ENCODE data around the gene COMT. TPM values are rescaled to one million over a fixed set of nuclear protein-coding genes. Genes with fewer than 3 reads are reported as not detected.

Gene COMT
- total RNA-seq, 1 experiment from 2014 or later: 108 TPM

GRCh38 chr22:19965771-19966709 lies 24.5 kb downstream of the COMT start:
- ChIA-PET POLR2A (interaction anchor here (0.6 to 0.7 kb wide), 2 partner anchors 106 to 792 kb away, joined by 3 to 8 read pairs; no protein-coding TSS in a partner anchor), CTCF (interaction anchor here (0.7 kb wide), 1 partner anchor 142 kb away, joined by 3 read pairs; no protein-coding TSS in a partner anchor)
- in situ Hi-C loops (cut with HindIII; ENCODE audit: low pct_unique_long_range_greater_than_20kb, low sequenced_read_pairs): no loop called here
- Histone ChIP-seq H3K27me3 (ENCODE audit: control insufficient read depth, insufficient read depth, low read length) (no peaks in the 10 kb centered on the region), H3K36me3 (ENCODE audit: control insufficient read depth, insufficient read depth, low read length) (no peaks in the 10 kb centered on the region), H3K4me1 (ENCODE audit: control insufficient read depth, insufficient read depth, low read length) (no peaks in the 10 kb centered on the region), H3K9me3 (ENCODE audit: control insufficient read depth, insufficient read depth, low read depth, low read length) (no peaks in the 10 kb centered on the region), H3K27ac (ENCODE audit: low read length) (no peak overlapping the region), H3K4me3 (ENCODE audit: low read depth in 2 of 2, low read length in 2 of 2) (no peak overlapping the region)
- DNase-seq (ENCODE audit: low read depth, low spot score): no peak
- BruUV-seq (replicated peaks): no TSS peak
- TF ChIP-seq REST (IDR thresholded peaks at IDR 0.05; ENCODE audit: insufficient read depth in 1 of 2, low read depth in 2 of 2, low read length in 1 of 2) (no peak), CTCF (IDR thresholded peaks at IDR 0.05) (peak; percentile 49)
- no peak for ATAC-seq
- intact Hi-C loops (cut with micrococcal nuclease; ENCODE audit: unreplicated experiment): no loop called here

DNA sequence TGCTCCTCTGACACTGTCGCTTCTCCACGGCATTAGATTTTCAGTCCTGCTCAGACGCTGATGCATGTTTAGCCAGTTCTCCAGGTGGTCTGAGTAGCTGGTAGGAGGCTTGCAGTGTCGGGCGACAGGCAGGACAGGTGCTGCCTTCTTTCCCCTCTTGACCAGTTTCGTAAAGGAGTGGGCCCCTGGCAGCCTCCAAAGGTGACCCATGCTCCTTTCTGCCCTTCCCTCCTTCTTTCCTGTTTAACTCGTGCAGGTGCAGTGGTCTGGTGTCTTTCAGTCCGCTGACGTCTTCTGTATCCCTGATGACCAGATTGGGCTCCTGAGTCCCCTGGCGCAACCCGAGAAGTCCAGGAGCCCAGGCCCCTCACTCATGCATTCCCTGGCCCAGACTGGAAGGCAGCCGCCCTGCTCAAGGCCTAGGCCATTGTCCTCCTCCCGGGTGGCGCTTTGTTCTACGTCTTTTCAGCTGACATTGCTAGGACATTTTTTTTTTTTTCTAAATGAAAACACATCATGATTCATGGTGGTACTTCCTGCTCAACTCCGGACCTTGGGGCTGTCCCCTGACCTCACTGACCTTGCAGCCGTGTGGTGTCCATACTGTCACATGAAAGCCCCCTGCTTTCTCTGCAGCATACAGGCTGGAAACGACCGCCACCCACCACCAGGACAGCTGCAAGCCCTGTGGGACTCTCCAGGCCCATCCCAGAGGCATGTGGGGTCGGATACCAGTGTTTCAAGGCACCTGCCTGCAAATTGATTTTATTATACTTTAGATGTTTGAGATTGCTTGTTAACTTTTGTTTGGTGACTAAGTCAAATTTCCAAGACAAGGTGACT lies 25.6 kb downstream of the COMT start:
- H3K9me3 ChIP-seq (ENCODE audit: control insufficient read depth, insufficient read depth, low read depth, low read length): no peaks in the 10 kb centered on the region
- no TSS peak for BruUV-seq (replicated peaks)
- no peak overlapping the region for H3K4me3 ChIP-seq (ENCODE audit: low read depth in 2 of 2, low read length in 2 of 2)
- no peak overlapping the region for H3K27ac ChIP-seq (ENCODE audit: low read length)
- no peak for DNase-seq (ENCODE audit: low read depth, low spot score)
- ATAC-seq: no peak
- intact Hi-C loops (cut with micrococcal nuclease; ENCODE audit: unreplicated experiment) (no loop called here), in situ Hi-C loops (cut with HindIII; ENCODE audit: low pct_unique_long_range_greater_than_20kb, low sequenced_read_pairs) (no loop called here)
- ChIA-PET POLR2A (interaction anchor here (0.7 kb wide), 1 partner anchor 794 kb away, joined by 8 read pairs; no protein-coding TSS in a partner anchor), CTCF (interaction anchor here (0.7 kb wide), 1 partner anchor 141 kb away, joined by 3 read pairs; no protein-coding TSS in a partner anchor)
- no peaks in the 10 kb centered on the region for H3K4me1 ChIP-seq (ENCODE audit: control insufficient read depth, insufficient read depth, low read length)
- no peaks in the 10 kb centered on the region for H3K27me3 ChIP-seq (ENCODE audit: control insufficient read depth, insufficient read depth, low read length)
- TF ChIP-seq REST (IDR thresholded peaks at IDR 0.05; ENCODE audit: insufficient read depth in 1 of 2, low read depth in 2 of 2, low read length in 1 of 2): no peak
- TF ChIP-seq SIN3A (IDR thresholded peaks at IDR 0.05; ENCODE audit: borderline replicate concordance, insufficient read depth, low read depth, low read length): no peak
- TF ChIP-seq TCF7L2 (IDR thresholded peaks at IDR 0.05; ENCODE audit: low read depth, low read length): no peak
- TF ChIP-seq CTCF (IDR thresholded peaks at IDR 0.05): no peak
- no peak for TF ChIP-seq POLR2AphosphoS5 (IDR thresholded peaks at IDR 0.05; ENCODE audit: low read depth, low read length)
- H3K36me3 ChIP-seq (ENCODE audit: control insufficient read depth, insufficient read depth, low read length): no peaks in the 10 kb centered on the region

Data from Panc1 (cell line).